SK-N-SH (cell line): ENCODE data around the gene PCYT2.

Experiments
- CTCF ChIP-seq: fragments of 200-600 bp; sonication (generic); IDR thresholded peaks from 2 replicates; pipeline ENCODE4 v1.6.1; 2017; ENCODE audit warnings: antibody characterized with exemption, mild to moderate bottlenecking, moderate library complexity
- ELF1 ChIP-seq: IDR thresholded peaks from 2 replicates; pipeline ENCODE4 v1.4.0; 2012
- EZH2phosphoT487 ChIP-seq: fragments of 200-600 bp; sonication (generic); IDR thresholded peaks from 2 replicates; pipeline ENCODE4 v1.6.1; 2017; ENCODE audit warnings: low read depth, mixed run types, mild to moderate bottlenecking, antibody characterized with exemption, moderate library complexity, borderline replicate concordance
- FOXJ3 ChIP-seq: sonication (generic); formaldehyde crosslinking; IDR thresholded peaks from 2 replicates; pipeline ENCODE4 v1.5.1; 2020; ENCODE audit warnings: mild to moderate bottlenecking, missing genetic modification reagents
- JUND ChIP-seq: IDR thresholded peaks from 2 replicates; pipeline ENCODE4 v1.4.0; 2012
- MAX ChIP-seq: IDR thresholded peaks from 2 replicates; pipeline ENCODE4 v1.4.0; 2012; ENCODE audit warnings: low read depth
- MXI1 ChIP-seq: IDR thresholded peaks from 2 replicates; pipeline ENCODE4 v1.6.1; 2012; ENCODE audit warnings: mild to moderate bottlenecking, low read depth, low read length, improper control_type of control experiment
- RAD21 ChIP-seq: IDR thresholded peaks from 2 replicates; pipeline ENCODE4 v1.6.1; 2012; ENCODE audit warnings: mild to moderate bottlenecking, low read length
- SIN3A ChIP-seq: IDR thresholded peaks from 2 replicates; pipeline ENCODE4 v1.6.1; 2012; ENCODE audit warnings: low read depth, mild to moderate bottlenecking, low read length, moderate library complexity, borderline replicate concordance
- SMC3 ChIP-seq: IDR thresholded peaks from 2 replicates; pipeline ENCODE4 v1.6.1; 2012; ENCODE audit warnings: low read depth, low read length, improper control_type of control experiment
- TCF12 ChIP-seq: IDR thresholded peaks from 2 replicates; pipeline ENCODE4 v1.4.0; 2012
- USF2 ChIP-seq: fragments of 150-350 bp; IDR thresholded peaks from 2 replicates; pipeline ENCODE4 v1.6.1; 2017; ENCODE audit warnings: antibody characterized with exemption, low read length, low read depth, borderline replicate concordance
- TF ChIP-seq, protein P1 (sequence below): IDR thresholded peaks from 2 replicates; pipeline ENCODE4 v1.6.1; 2012; ENCODE audit warnings: mild to moderate bottlenecking, low read depth, low read length, moderate library complexity

DNA sequence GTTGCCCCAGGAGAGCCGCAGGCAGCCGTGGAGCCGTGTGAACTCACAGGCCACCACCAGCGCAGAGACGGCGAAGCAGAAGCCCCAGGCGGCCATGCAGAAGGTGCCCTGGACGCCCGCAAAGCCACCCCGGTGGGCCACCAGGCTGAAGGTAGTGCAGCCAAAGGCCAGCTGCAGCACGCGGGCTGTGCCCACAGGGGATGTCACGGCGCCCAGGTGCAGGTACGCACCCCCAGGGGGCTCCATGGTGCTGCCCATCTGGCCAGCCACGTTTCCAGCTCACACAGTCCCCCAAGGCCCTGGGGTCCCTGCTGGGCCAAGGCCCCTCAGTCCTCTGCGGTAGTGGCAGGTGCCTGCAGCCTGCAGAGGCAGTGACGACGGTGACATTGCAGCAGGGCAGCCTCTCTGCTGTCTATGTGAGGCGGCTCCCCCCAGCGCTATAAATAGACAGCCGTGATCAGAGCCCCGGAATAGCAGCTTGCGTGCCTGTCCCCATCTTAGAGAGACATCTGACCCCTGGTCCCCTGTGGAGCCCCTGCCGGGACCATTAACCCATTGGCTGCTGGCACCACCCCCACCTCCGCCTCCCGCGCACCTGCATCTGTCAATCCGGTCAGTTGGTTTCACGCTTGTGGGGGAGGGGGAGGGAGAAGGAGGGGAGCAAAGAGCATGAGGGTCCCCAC lies 30.4 kb upstream of the PCYT2 start:
- no peak for TF ChIP-seq CTCF
- no peak for TF ChIP-seq SMC3
- TF ChIP-seq SIN3A = no peak
- TF ChIP-seq EZH2phosphoT487 = no peak
- TF ChIP-seq ELF1 = no peak
- TF ChIP-seq JUND = no peak
- TF ChIP-seq MAX = no peak
- TF ChIP-seq RAD21 = no peak
- TF ChIP-seq MXI1 = no peak
- TF ChIP-seq, protein P1, sequence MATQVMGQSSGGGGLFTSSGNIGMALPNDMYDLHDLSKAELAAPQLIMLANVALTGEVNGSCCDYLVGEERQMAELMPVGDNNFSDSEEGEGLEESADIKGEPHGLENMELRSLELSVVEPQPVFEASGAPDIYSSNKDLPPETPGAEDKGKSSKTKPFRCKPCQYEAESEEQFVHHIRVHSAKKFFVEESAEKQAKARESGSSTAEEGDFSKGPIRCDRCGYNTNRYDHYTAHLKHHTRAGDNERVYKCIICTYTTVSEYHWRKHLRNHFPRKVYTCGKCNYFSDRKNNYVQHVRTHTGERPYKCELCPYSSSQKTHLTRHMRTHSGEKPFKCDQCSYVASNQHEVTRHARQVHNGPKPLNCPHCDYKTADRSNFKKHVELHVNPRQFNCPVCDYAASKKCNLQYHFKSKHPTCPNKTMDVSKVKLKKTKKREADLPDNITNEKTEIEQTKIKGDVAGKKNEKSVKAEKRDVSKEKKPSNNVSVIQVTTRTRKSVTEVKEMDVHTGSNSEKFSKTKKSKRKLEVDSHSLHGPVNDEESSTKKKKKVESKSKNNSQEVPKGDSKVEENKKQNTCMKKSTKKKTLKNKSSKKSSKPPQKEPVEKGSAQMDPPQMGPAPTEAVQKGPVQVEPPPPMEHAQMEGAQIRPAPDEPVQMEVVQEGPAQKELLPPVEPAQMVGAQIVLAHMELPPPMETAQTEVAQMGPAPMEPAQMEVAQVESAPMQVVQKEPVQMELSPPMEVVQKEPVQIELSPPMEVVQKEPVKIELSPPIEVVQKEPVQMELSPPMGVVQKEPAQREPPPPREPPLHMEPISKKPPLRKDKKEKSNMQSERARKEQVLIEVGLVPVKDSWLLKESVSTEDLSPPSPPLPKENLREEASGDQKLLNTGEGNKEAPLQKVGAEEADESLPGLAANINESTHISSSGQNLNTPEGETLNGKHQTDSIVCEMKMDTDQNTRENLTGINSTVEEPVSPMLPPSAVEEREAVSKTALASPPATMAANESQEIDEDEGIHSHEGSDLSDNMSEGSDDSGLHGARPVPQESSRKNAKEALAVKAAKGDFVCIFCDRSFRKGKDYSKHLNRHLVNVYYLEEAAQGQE = no peak
- TF ChIP-seq TCF12 = no peak
- no peak for TF ChIP-seq FOXJ3 (CRISPR knock-in tag)
- TF ChIP-seq USF2 = no peak
